OCI-LY1 (cell line): Measurements from ENCODE around the gene NAV1.

ENCODE experiments used
- EZH2 ChIP-seq: fragments of 200-600 bp; sonication (generic), shearing (Covaris generic); IDR thresholded peaks from 2 replicates; pipeline ENCODE4 v1.8.0; 2017; ENCODE audit warnings: borderline replicate concordance, mixed run types, mild to moderate bottlenecking, antibody characterized with exemption, low read length, moderate library complexity, mixed read lengths
- TF ChIP-seq, protein P1 (sequence below): fragments of 200-600 bp; sonication (generic), shearing (Covaris generic); IDR thresholded peaks from 2 replicates; pipeline ENCODE4 v1.5.1; 2017; ENCODE audit warnings: mild to moderate bottlenecking, antibody characterized with exemption, low read length, moderate library complexity, mixed read lengths

DNA sequence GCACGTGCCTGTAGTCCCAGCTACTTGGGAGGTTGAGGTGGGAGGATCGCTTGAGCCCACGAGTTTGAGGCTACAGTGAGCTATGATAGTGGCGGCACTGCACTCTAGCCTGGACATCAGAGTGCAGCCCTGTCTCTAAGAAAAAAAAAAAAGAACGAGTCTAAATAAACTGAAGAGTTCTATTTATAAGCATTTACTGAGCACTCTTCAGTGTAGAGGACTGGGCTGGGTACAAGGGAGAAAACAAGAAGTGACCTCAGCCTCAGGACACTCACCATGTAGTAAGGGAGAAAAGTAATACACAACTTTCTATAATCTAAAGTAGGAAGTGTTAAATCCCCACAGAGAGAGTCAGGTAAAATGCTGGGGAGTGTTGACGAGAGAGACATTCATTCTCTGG is 35.0 kb downstream of the NAV1 start:
- TF ChIP-seq, protein P1, sequence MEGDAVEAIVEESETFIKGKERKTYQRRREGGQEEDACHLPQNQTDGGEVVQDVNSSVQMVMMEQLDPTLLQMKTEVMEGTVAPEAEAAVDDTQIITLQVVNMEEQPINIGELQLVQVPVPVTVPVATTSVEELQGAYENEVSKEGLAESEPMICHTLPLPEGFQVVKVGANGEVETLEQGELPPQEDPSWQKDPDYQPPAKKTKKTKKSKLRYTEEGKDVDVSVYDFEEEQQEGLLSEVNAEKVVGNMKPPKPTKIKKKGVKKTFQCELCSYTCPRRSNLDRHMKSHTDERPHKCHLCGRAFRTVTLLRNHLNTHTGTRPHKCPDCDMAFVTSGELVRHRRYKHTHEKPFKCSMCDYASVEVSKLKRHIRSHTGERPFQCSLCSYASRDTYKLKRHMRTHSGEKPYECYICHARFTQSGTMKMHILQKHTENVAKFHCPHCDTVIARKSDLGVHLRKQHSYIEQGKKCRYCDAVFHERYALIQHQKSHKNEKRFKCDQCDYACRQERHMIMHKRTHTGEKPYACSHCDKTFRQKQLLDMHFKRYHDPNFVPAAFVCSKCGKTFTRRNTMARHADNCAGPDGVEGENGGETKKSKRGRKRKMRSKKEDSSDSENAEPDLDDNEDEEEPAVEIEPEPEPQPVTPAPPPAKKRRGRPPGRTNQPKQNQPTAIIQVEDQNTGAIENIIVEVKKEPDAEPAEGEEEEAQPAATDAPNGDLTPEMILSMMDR = no peak
- no peak for TF ChIP-seq EZH2
